A673 (cell line): Measurements from ENCODE around the gene SSH2. TPM values are rescaled to one million over a fixed set of nuclear protein-coding genes. Genes with fewer than 3 reads are reported as not detected.

Experiments used
- BruUV-seq: library from RNA; stranded (reverse); fragments of 400-500 nt; replicated peaks from 2 replicates; lab custom pipeline; 2021; lab: Mats Ljungman, UMichigan
- CTCF ChIA-PET: fragments of 300-600 bp; sonication (Branson Sonifier 250); formaldehyde crosslinking; loops from one replicate; lab custom pipeline; 2022; ENCODE audit warnings: antibody characterized with exemption; lab: Charles Lee
- POLR2A ChIA-PET: fragments of 300-600 bp; sonication (Branson Sonifier 250); formaldehyde crosslinking; loops from one replicate; lab custom pipeline; 2022; ENCODE audit warnings: antibody characterized with exemption; ENCODE audit not compliant: low non-redundant PET; lab: Charles Lee
- DNase-seq: peaks from one replicate; pipeline ENCODE4 v3.0.0-alpha.2; 2015; ENCODE audit warnings: low spot score
- H3K27ac ChIP-seq: fragments of 200-600 bp; sonication (generic); 2 replicates; pipeline ENCODE4 v1.5.1; 2016; ENCODE audit warnings: mixed run types, low read depth, mild to moderate bottlenecking, mixed read lengths, antibody characterized with exemption, low read length; ENCODE audit not compliant: poor library complexity, severe bottlenecking
- H3K27me3 ChIP-seq: fragments of 200-600 bp; sonication (generic); replicated peaks from 2 replicates; pipeline ENCODE4 v1.6.1; 2017; ENCODE audit warnings: mixed run types, low read depth, mild to moderate bottlenecking, mixed read lengths, antibody characterized with exemption, low read length; ENCODE audit not compliant: insufficient read depth, poor library complexity
- H3K36me3 ChIP-seq: fragments of 200-600 bp; sonication (generic); 2 replicates; pipeline ENCODE4 v1.6.1; 2016; ENCODE audit warnings: mixed run types, mild to moderate bottlenecking, mixed read lengths, antibody characterized with exemption, low read length; ENCODE audit not compliant: insufficient read depth, poor library complexity, severe bottlenecking
- H3K4me1 ChIP-seq: fragments of 200-600 bp; sonication (generic); 2 replicates; pipeline ENCODE4 v1.6.1; 2017; ENCODE audit warnings: mixed run types, mild to moderate bottlenecking, mixed read lengths, antibody characterized with exemption, low read length; ENCODE audit not compliant: insufficient read depth, poor library complexity, severe bottlenecking
- H3K4me3 ChIP-seq: fragments of 200-600 bp; sonication (generic); 2 replicates; pipeline ENCODE4 v1.5.1; 2016; ENCODE audit warnings: low read depth, mixed run types, mild to moderate bottlenecking, mixed read lengths, low read length; ENCODE audit not compliant: poor library complexity, severe bottlenecking
- H3K9me3 ChIP-seq: fragments of 200-600 bp; sonication (generic); 2 replicates; pipeline ENCODE4 v1.6.1; 2016; ENCODE audit warnings: mixed run types, low read depth, mild to moderate bottlenecking, mixed read lengths, antibody characterized with exemption, low read length; ENCODE audit not compliant: poor library complexity, severe bottlenecking
- CTCF ChIP-seq: fragments of 300-800, 200-600 bp; sonication (generic); conservative IDR thresholded peaks from 2 replicates; pipeline ENCODE4 v1.5.1; 2017; ENCODE audit warnings: low read depth, mild to moderate bottlenecking, antibody characterized with exemption, low read length, moderate library complexity, mixed read lengths
- EZH2 ChIP-seq: fragments of 200-600 bp; sonication (generic); IDR thresholded peaks from 2 replicates; pipeline ENCODE4 v1.6.1; 2017; ENCODE audit warnings: borderline replicate concordance, low read depth, mild to moderate bottlenecking, mixed read lengths, antibody characterized with exemption, low read length; ENCODE audit not compliant: poor library complexity, severe bottlenecking
- intact Hi-C: fragments of 100-400 bp; cut with micrococcal nuclease; formaldehyde crosslinking; loops from one replicate; pipeline ENCODE4 v1.10.0; 2022; ENCODE audit not compliant: unreplicated experiment
- total RNA-seq: library from RNA; stranded (reverse); gene quantifications from 2 replicates; pipeline ENCODE4 v1.2.3, GENCODE V29; 2021

Gene SSH2
- total RNA-seq, 1 experiment from 2014 or later = 75.5 TPM

- BruUV-seq = no TSS peak
- intact Hi-C loops = no loop called here
- H3K4me3 ChIP-seq = no peak overlapping the region
- no peak overlapping the region for H3K27ac ChIP-seq
- H3K36me3 ChIP-seq = no peaks in the 10 kb centered on the region
- ChIA-PET CTCF (no interaction called here), POLR2A (no interaction called here)
- no peak for DNase-seq
- H3K4me1 ChIP-seq = peaks cover 25% of the 10 kb centered on the region
- TF ChIP-seq CTCF (no peak), EZH2 (no peak)
- H3K9me3 ChIP-seq = no peaks in the 10 kb centered on the region
- H3K27me3 ChIP-seq = no peaks in the 10 kb centered on the region
These were observed 82.9 kb downstream of the SSH2 start for GRCh38 chr17:29847118-29847517.

GRCh38 chr17:29846298-29846697, 83.7 kb downstream of the SSH2 start:
- no peak for DNase-seq
- Histone ChIP-seq H3K4me1 (peaks cover 25% of the 10 kb centered on the region), H3K27me3 (no peaks in the 10 kb centered on the region), H3K4me3 (no peak overlapping the region), H3K36me3 (no peaks in the 10 kb centered on the region), H3K9me3 (no peaks in the 10 kb centered on the region), H3K27ac (no peak overlapping the region)
- no peak for TF ChIP-seq CTCF
- no peak for TF ChIP-seq EZH2
- no TSS peak for BruUV-seq
- POLR2A ChIA-PET = no interaction called here
- CTCF ChIA-PET = interaction anchor here (0.6 kb wide), 1 partner anchor 38 kb away, joined by 7 read pairs; no protein-coding TSS in a partner anchor
- intact Hi-C loops = no loop called here

GRCh38 chr17:29844339-29845048, 85.5 kb downstream of the SSH2 start:
- H3K27me3 ChIP-seq = no peaks in the 10 kb centered on the region
- DNase-seq = peak; percentile 78
- H3K4me1 ChIP-seq = peaks cover 18% of the 10 kb centered on the region
- TF ChIP-seq EZH2 (no peak), CTCF (no peak)
- H3K9me3 ChIP-seq = no peaks in the 10 kb centered on the region
- no TSS peak for BruUV-seq
- H3K27ac ChIP-seq = no peak overlapping the region
- intact Hi-C loops = no loop called here
- no peak overlapping the region for H3K4me3 ChIP-seq
- POLR2A ChIA-PET = no interaction called here
- H3K36me3 ChIP-seq = no peaks in the 10 kb centered on the region
- CTCF ChIA-PET = interaction anchor here (0.8 kb wide), 1 partner anchor 25 kb away, joined by 3 read pairs; no protein-coding TSS in a partner anchor
